Measurements from ENCODE around the gene PKN1.

DNA sequence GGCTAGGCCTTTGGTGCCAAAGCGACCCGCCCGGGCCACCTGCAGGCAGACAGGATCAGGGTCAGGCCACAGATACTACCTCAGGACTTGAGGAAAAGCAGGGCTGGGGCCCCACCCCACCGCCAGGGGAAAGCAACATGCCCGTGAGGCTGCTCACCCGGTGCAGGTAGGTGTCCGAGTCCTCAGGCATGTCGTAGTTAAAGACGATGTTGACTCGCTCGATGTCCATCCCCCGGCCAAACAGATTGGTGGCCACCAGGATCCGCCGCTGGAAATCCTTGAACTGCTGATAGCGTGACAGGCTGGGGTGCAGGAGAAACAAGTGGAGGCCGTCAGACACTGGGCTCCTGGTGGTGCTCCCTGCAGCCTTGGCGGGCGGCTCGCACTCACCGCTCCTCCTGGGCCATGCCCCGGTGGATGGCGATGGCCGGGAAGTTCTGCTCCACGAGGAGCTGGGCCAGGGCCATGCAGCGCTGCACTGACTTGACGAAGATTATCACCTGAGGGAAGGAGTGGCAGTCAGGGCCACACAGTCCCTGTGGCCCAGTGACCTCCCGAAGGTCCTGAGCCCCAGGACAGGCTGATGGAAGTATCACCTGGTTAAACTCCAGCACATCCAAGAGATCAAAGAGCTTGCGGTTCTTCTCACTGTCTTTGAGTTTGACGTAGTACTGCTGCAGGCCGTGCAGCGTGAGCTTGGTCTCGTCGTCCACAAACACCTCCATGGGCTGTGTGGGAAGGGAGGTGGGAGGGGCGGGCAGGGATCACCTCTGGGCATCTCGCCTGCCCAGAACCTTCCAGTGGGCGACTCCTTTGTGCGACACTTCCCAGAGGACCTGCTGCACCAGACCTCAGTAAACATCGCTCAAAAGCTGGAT, 23.7 kb upstream of the PKN1 start:
- TF ChIP-seq TAF1 (conservative IDR thresholded peaks at IDR 0.05) (no peak), SP1 (IDR thresholded peaks at IDR 0.05) (no peak), CTCF (IDR thresholded peaks at IDR 0.05; ENCODE audit: low read depth, low read length, missing input control) (no peak), JUND (IDR thresholded peaks at IDR 0.05) (no peak), FOXA1 (IDR thresholded peaks at IDR 0.05) (no peak), EGR1 (IDR thresholded peaks at IDR 0.05; ENCODE audit: low read depth in 2 of 2) (no peak), YY1 (IDR thresholded peaks at IDR 0.05) (no peak), MAX (IDR thresholded peaks at IDR 0.05) (no peak), HNF4A (conservative IDR thresholded peaks at IDR 0.05) (no peak)
- TF ChIP-seq, protein P1, sequence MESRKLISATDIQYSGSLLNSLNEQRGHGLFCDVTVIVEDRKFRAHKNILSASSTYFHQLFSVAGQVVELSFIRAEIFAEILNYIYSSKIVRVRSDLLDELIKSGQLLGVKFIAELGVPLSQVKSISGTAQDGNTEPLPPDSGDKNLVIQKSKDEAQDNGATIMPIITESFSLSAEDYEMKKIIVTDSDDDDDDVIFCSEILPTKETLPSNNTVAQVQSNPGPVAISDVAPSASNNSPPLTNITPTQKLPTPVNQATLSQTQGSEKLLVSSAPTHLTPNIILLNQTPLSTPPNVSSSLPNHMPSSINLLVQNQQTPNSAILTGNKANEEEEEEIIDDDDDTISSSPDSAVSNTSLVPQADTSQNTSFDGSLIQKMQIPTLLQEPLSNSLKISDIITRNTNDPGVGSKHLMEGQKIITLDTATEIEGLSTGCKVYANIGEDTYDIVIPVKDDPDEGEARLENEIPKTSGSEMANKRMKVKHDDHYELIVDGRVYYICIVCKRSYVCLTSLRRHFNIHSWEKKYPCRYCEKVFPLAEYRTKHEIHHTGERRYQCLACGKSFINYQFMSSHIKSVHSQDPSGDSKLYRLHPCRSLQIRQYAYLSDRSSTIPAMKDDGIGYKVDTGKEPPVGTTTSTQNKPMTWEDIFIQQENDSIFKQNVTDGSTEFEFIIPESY (IDR thresholded peaks at IDR 0.05) = no peak
- TF ChIP-seq, protein P2, sequence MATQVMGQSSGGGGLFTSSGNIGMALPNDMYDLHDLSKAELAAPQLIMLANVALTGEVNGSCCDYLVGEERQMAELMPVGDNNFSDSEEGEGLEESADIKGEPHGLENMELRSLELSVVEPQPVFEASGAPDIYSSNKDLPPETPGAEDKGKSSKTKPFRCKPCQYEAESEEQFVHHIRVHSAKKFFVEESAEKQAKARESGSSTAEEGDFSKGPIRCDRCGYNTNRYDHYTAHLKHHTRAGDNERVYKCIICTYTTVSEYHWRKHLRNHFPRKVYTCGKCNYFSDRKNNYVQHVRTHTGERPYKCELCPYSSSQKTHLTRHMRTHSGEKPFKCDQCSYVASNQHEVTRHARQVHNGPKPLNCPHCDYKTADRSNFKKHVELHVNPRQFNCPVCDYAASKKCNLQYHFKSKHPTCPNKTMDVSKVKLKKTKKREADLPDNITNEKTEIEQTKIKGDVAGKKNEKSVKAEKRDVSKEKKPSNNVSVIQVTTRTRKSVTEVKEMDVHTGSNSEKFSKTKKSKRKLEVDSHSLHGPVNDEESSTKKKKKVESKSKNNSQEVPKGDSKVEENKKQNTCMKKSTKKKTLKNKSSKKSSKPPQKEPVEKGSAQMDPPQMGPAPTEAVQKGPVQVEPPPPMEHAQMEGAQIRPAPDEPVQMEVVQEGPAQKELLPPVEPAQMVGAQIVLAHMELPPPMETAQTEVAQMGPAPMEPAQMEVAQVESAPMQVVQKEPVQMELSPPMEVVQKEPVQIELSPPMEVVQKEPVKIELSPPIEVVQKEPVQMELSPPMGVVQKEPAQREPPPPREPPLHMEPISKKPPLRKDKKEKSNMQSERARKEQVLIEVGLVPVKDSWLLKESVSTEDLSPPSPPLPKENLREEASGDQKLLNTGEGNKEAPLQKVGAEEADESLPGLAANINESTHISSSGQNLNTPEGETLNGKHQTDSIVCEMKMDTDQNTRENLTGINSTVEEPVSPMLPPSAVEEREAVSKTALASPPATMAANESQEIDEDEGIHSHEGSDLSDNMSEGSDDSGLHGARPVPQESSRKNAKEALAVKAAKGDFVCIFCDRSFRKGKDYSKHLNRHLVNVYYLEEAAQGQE (IDR thresholded peaks at IDR 0.05) = no peak

All from liver (tissue), 3 donors.